NCI-H146 (cell line): Measurements from ENCODE around the gene SH3GL1.
"Not testable (repeated sequence)": the region's sequence is repeated elsewhere in the genome, so short reads cannot be mapped to it uniquely, and the experiment has no call there.

Experiments used
- DNase-seq: peaks from one replicate; lab custom pipeline; 2025; lab: John Stamatoyannopoulos, UW

Gene SH3GL1

GRCh38 chr19:4342615-4343369 is 57.6 kb downstream of the SH3GL1 start:
- DNase-seq, result peak; percentile 98

- no peak for DNase-seq
These were observed 58.1 kb downstream of the SH3GL1 start for GRCh38 chr19:4342314-4342614.

GRCh38 chr19:4338441-4339355 is 61.6 kb downstream of the SH3GL1 start, which contains the start of gene STAP2:
TSS of gene STAP2 (minus strand) at chr19:4338827. CDS start at chr19:4338753, 74 bp downstream.
- DNase-seq, result no peak

- peak; percentile 21 for DNase-seq
These were observed 62.4 kb downstream of the SH3GL1 start for GRCh38 chr19:4337906-4338440.

GRCh38 chr19:4334929-4335570 is 65.3 kb downstream of the SH3GL1 start:
- DNase-seq, result no peak

- DNase-seq, result no peak
These were observed 70.5 kb downstream of the SH3GL1 start for GRCh38 chr19:4329858-4330257.

- DNase-seq, result not testable (repeated sequence)
These were observed 71.2 kb downstream of the SH3GL1 start for GRCh38 chr19:4328991-4329681.

- DNase-seq, result no peak
These were observed 71.9 kb downstream of the SH3GL1 start for GRCh38 chr19:4328243-4328990.

- no peak for DNase-seq
These were observed 72.5 kb downstream of the SH3GL1 start for GRCh38 chr19:4327877-4328242.

- DNase-seq, result no peak
These were observed 73.0 kb downstream of the SH3GL1 start for GRCh38 chr19:4327252-4327876.

- no peak for DNase-seq
These were observed 73.5 kb downstream of the SH3GL1 start for GRCh38 chr19:4326837-4327251.

GRCh38 chr19:4326215-4326836 is 74.0 kb downstream of the SH3GL1 start:
- DNase-seq, result no peak

GRCh38 chr19:4324228-4324627 is 76.1 kb downstream of the SH3GL1 start:
- no peak for DNase-seq

- no peak for DNase-seq
These were observed 76.7 kb downstream of the SH3GL1 start for GRCh38 chr19:4323692-4324091.

GRCh38 chr19:4322942-4323665 is 77.2 kb downstream of the SH3GL1 start:
- DNase-seq, result no peak

GRCh38 chr19:4320419-4320818 is 79.9 kb downstream of the SH3GL1 start:
- no peak for DNase-seq

GRCh38 chr19:4319067-4319718 is 81.2 kb downstream of the SH3GL1 start:
- no peak for DNase-seq

GRCh38 chr19:4318460-4318859 is 81.9 kb downstream of the SH3GL1 start:
- no peak for DNase-seq

GRCh38 chr19:4316956-4317355 is 83.4 kb downstream of the SH3GL1 start:
- DNase-seq, result no peak
